B cell (primary cell): ENCODE measurements around the gene SLC27A5.

Experiments used
- CTCF ChIP-seq: fragments of 200-600 bp; IDR thresholded peaks from one replicate; pipeline ENCODE4 v1.8.0; 2022; ENCODE audit warnings: antibody characterized with exemption, mild to moderate bottlenecking
- EZH2 ChIP-seq: IDR thresholded peaks from 2 replicates; pipeline ENCODE4 v1.6.1; 2012; ENCODE audit warnings: borderline replicate concordance, low read depth, mild to moderate bottlenecking, moderate library complexity, low read length; ENCODE audit not compliant: insufficient read depth, poor library complexity, severe bottlenecking

- TF ChIP-seq CTCF, result no peak
- TF ChIP-seq EZH2, result no peak
These were observed 19.4 kb upstream of the SLC27A5 start for GRCh38 chr19:58531034-58531840.
